Stimulated activated CD8-positive, alpha-beta memory T cell treated with anti-CD3 and anti-CD28 coated beads, Interleukin-4, amount 100 ng/mL, for 1 hour (primary cell): ENCODE measurements around the gene FBXO45.
"Not testable (repeated sequence)": the region's sequence is repeated elsewhere in the genome, so short reads cannot be mapped to it uniquely, and the experiment has no call there.

Source experiments
- DNase-seq, 2 donors: peaks; one replicate each; pipeline ENCODE4 v3.0.0-alpha.2; 2020; ENCODE audit warnings: low read depth in 2 of 2, low spot score in 1 of 2

Gene FBXO45

DNA sequence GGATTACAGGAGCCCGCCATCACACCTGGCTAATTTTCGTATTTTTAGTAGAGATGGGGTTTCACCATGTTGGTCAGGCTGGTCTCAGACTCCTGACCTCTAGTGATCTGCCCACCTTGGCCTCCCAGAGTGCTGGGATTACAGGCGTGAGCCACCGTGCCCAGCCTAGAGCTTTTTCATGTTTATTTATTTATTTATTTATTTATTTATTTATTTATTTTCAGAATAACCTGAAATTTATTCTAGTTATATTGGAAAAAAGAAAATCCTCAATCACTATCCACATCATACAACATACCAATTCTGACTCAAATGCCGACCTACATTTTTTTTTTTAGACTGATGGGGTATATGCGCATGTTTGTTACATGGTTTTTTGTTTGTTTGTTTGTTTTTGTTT lies 46.8 kb downstream of the FBXO45 start:
- not testable (repeated sequence) for DNase-seq

DNA sequence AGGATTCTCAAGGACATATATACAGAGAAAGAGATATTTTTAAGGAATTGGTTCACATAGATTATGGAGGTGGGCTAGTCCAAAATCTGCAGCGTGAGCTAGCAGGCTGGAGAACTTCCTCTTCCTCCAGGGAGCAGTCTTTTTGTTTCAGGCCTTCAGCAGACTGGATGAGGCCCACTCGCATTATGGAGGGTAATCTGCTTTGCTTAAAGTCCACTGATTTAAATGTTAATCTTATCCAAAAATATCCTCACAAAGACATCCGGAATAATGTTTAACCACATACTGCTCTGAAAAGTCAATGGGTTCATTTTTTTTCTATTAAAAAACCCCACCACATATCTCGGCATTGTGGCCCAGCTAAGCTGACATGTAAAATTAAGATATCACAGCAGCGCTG lies 48.8 kb downstream of the FBXO45 start:
- no peak for DNase-seq

DNA sequence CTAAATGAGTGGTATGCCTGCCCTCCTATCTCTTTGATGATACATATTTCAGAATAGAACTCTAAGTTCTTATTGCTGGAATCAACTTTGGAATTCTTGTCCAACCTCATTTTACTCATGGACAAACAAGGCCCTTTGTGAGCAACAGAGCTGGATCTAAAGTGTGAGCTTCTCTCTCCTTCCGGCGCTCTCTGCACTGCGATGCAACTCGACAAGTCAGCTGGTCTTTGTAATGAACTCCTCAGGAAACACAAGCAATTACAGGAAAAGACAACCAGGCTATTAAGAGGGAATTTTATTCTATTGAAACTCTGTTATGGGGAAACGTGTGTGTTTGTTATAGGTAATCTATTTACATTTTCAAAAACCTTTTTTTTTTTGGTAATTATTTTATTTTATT lies 50.8 kb downstream of the FBXO45 start:
- no peak for DNase-seq

DNA sequence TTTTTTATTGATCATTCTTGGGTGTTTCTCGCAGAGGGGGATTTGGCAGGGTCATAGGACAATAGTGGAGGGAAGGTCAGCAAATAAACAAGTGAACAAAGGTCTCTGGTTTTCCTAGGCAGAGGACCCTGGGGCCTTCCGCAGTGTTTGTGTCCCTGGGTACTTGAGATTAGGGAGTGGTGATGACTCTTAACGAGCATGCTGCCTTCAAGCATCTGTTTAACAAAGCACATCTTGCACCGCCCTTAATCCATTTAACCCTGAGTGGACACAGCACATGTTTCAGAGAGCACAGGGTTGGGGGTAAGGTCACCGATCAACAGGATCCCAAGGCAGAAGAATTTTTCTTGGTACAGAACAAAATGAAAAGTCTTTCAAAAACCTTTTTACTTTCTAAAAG lies 51.2 kb downstream of the FBXO45 start:
- DNase-seq, result not testable (repeated sequence)

- no peak for DNase-seq
Measured at GRCh38 chr3:196620161-196620604, 51.7 kb downstream of the FBXO45 start.

DNA sequence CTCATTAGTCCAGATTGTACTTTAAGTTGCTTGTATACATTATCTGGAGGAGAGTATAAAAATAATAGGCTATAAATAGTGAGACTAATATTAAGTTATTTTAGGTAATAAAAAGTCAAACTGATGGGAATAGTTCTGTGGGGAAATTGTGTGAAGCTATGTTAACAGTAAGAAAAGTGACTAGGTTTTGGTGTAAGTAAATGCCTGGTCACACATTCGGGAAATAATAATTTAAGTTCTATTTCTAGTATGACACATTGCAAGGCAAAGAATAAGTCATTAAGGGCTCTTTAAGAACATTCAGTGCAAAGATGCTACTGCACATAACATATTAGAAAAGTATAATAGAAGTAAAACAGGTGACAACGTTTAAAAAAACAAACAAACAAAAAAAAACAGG lies 52.2 kb downstream of the FBXO45 start:
- no peak for DNase-seq

- DNase-seq, result no peak
Measured at GRCh38 chr3:196621611-196622010, 53.2 kb downstream of the FBXO45 start.

GRCh38 chr3:196624067-196624790 lies 55.8 kb downstream of the FBXO45 start:
- no peak for DNase-seq

DNA sequence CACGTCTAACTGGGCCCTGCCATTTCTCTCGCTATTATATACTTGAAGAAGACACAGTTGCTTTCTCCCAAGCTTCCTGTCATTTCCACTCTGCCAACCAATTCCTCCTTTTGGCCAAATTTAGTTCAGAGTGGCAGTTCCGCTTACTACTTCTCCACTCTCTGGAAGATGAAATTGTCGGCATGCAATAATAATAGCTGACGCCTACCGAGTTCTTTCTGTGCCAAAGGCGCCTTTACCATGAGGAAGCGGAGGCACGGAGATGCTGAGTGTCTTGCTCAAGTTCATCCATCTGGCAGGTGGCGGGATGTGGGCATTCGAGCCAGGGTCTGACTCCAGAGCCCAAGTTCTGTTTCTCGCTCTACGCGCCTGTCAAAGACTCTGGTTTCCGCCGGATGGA lies 56.4 kb downstream of the FBXO45 start:
- no peak for DNase-seq

- no peak for DNase-seq
Measured at GRCh38 chr3:196625331-196625730, 56.9 kb downstream of the FBXO45 start.

DNA sequence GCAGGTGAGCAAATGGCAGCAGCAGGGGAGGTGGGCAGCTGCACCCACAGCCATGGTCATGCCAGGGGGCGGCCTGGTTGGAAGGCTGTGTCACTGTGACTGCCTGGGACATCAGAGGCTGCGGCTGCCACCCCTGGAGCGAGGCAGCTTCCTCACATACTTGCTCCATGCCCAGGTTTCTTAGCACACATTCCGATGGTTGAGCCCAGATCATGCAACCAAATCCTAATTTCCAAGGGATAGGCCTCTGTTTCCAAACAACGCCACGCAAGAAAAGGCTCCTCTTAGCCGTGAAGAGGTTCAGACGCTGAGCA lies 59.4 kb downstream of the FBXO45 start:
- no peak for DNase-seq

DNA sequence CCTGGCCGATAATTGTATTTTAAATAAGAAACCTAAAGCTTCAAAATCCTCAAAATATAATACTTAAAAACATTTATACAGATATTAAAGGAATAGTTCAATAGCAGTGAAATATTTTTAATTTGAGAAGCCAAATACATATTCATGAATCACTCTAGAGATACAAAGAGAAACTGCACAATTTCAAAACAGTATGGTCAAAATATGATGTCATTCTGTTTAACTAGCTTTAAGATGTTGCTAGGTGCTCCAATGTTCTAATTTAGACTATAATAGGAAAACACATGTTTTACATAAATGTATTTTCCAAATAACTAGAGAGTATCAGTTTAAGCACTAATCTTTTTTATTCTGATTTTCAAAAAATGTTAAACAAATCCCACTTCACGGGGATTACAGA lies 60.8 kb downstream of the FBXO45 start:
- DNase-seq, result no peak

DNA sequence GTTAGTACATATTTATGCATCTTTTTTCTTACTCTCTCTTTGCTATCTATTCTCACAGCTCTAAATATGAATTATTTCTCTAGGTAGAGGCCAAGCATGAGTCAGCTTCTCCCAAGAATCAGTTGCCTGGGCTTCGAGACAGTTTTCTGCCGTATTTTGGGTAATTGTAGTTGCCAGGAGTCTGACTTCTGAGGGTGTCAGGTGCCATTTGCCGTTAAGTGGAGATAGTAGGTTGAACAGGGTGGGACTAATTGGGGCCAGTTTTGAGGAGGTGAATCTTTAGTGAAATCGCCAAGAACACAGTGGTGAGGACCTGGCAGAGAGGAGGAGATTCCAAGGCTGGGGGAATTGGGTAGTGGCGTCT lies 63.2 kb downstream of the FBXO45 start:
- DNase-seq, result no peak

GRCh38 chr3:196632046-196632751 lies 63.7 kb downstream of the FBXO45 start:
- DNase-seq, result peak; percentile 78 to 84

GRCh38 chr3:196633555-196634151 lies 65.2 kb downstream of the FBXO45 start:
- no peak for DNase-seq

DNA sequence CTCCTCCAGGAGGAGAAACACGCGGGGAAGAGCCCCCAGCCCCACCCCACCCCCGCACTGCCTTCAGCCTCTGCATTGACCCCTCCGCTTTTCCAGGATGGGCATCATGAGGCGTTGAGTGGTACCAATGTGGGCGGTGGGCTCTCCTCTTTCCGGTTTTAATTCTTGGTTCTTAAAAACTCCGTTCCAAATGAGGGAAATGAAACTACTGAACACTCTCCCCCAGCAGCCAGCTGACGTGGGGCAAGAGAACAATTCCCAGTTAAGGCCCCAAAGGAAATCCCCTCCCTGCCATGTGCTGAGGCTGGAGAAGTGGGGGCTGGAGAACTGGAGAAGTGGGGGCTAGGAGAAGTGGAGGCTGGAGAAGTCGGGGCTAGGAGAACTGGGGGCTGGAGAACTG lies 65.8 kb downstream of the FBXO45 start:
- no peak for DNase-seq

- no peak for DNase-seq
Measured at GRCh38 chr3:196634829-196635228, 66.4 kb downstream of the FBXO45 start.

DNA sequence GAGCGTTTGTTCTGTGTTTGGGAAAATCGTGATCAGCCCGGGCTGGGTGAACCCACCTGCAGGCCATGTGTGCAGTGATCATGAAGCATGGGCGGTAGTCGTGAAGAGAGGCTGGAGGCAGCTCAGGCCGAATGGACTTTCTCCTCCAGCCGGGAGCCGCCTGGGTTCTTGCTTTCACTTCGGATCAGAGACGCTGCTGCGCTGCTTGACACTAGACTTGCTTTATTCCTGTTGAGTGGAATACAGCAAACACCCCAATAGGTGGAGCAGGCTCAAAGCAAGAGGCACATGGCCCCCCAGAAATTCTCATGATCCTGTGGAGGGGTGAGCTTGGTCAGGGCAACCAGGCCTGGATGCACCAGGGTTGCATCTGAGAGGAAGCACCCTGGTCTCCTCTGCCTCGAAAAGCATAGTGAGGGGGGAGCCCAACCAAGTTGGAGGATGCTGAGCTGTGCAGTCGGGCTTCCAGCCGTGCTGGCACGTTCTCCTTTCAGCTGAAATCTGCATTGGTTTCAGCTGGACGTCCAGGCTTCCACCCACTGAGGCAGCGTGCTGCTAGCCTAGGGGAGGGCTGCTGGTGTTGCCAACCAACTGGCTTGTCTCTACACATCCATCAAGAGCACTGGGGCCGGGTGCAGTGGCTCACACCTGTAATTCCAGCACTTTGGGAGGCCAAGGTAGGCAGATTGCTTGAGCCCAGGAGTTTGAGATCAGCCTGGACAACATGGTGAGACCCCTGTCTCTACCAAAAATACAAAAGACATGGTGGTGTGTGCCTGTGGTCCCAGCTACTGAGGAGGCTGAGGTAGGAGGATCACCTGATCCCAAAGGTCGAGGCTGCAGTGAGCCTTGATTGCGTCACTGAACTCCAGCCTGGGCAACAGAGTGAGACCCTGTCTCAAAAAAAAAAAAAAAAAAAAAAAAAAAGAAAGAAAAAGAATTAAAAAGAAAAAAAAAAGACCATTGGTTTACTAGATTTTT lies 68.2 kb downstream of the FBXO45 start:
- DNase-seq, result no peak

- DNase-seq, result not testable (repeated sequence)
Measured at GRCh38 chr3:196637941-196638340, 69.5 kb downstream of the FBXO45 start.
